Measurements from ENCODE around the gene RGS13.
A peak's percentile ranks its signal among the peaks of the same experiment; 100 is the strongest.

RGS13 gene

GRCh38 chr1:192626366-192627179, 9.4 kb upstream of the RGS13 start:
- no peak for DNase-seq (ENCODE audit: low read depth)

- DNase-seq (ENCODE audit: low read depth), result no peak
These were observed 8.0 kb upstream of the RGS13 start for GRCh38 chr1:192627901-192628300.

- no peak for DNase-seq (ENCODE audit: low read depth)
These were observed 7.4 kb upstream of the RGS13 start for GRCh38 chr1:192628396-192629057.

GRCh38 chr1:192629612-192630011, 6.3 kb upstream of the RGS13 start:
- no peak for DNase-seq (ENCODE audit: low read depth)

GRCh38 chr1:192630521-192631287, 5.2 kb upstream of the RGS13 start:
- DNase-seq (ENCODE audit: low read depth), result no peak

- no peak for DNase-seq (ENCODE audit: low read depth)
These were observed 4.2 kb upstream of the RGS13 start for GRCh38 chr1:192631749-192632148.

- DNase-seq (ENCODE audit: low read depth), result no peak
These were observed 3.8 kb upstream of the RGS13 start for GRCh38 chr1:192632188-192632587.

GRCh38 chr1:192632641-192633532, 3.1 kb upstream of the RGS13 start:
- no peak for DNase-seq (ENCODE audit: low read depth)

GRCh38 chr1:192633533-192634253, 2.3 kb upstream of the RGS13 start:
- no peak for DNase-seq (ENCODE audit: low read depth)

- DNase-seq (ENCODE audit: low read depth), result no peak
These were observed 906 bp upstream of the RGS13 start for GRCh38 chr1:192635041-192635440.

GRCh38 chr1:192639607-192640368, 3.8 kb downstream of the RGS13 start:
- DNase-seq (ENCODE audit: low read depth), result no peak

GRCh38 chr1:192652159-192652558, 16.2 kb downstream of the RGS13 start:
- DNase-seq (ENCODE audit: low read depth), result no peak

GRCh38 chr1:192654120-192654519, 18.2 kb downstream of the RGS13 start:
- DNase-seq (ENCODE audit: low read depth), result no peak

- peak; percentile 30 for DNase-seq (ENCODE audit: low read depth)
These were observed 18.8 kb downstream of the RGS13 start for GRCh38 chr1:192654591-192655251.

- DNase-seq (ENCODE audit: low read depth), result no peak
These were observed 21.8 kb downstream of the RGS13 start for GRCh38 chr1:192657760-192658159.

GRCh38 chr1:192658255-192658654, 22.3 kb downstream of the RGS13 start:
- DNase-seq (ENCODE audit: low read depth), result no peak

GRCh38 chr1:192660613-192661012, 24.7 kb downstream of the RGS13 start:
- no peak for DNase-seq (ENCODE audit: low read depth)

- DNase-seq (ENCODE audit: low read depth), result no peak
These were observed 32.5 kb downstream of the RGS13 start for GRCh38 chr1:192668409-192668983.

GRCh38 chr1:192669174-192669573, 33.2 kb downstream of the RGS13 start:
- DNase-seq (ENCODE audit: low read depth), result no peak
